Muscle of back (tissue), 13 donors: Measurements from ENCODE around the gene ITPKA. TPM values are rescaled to one million over a fixed set of nuclear protein-coding genes. Genes with fewer than 3 reads are reported as not detected.
A peak's percentile ranks its signal among the peaks of the same experiment; 100 is the strongest.
"Not testable (repeated sequence)": the region's sequence is repeated elsewhere in the genome, so short reads cannot be mapped to it uniquely, and the experiment has no call there.

Experiments
- DNase-seq, 3 donors: peaks; one replicate each; pipeline versions ENCODE4 v3.0.0 to v3.0.0-alpha.2; 2013
- long read RNA-seq, 9 donors: transcript quantifications; one replicate each; lab custom pipeline, GENCODE V29; 2026
- polyA plus RNA-seq, 10 donors: library from polyadenylated mRNA; unstranded; fragments of 120-200 nt; gene quantifications; one replicate each; pipeline ENCODE4 v1.2.1, GENCODE V29; 2013; ENCODE audit not compliant: insufficient read length in 10 of 10

Gene ITPKA
- under 1 TPM in 7 of 10 donors, not detected in 3; 0.32 to 0.94 (median 0.53) TPM for polyA plus RNA-seq
- long read RNA-seq, donor 1: 0 reads
- long read RNA-seq, donor 2: 0 reads
- long read RNA-seq, donor 3: 0 reads
- long read RNA-seq, donor 4: 0 reads
- long read RNA-seq, donor 5: 0 reads
- long read RNA-seq, donor 6: 0 reads
- long read RNA-seq, donor 7: 0 reads
- long read RNA-seq, donor 8: 0 reads
- long read RNA-seq, donor 9: 0 reads

DNA sequence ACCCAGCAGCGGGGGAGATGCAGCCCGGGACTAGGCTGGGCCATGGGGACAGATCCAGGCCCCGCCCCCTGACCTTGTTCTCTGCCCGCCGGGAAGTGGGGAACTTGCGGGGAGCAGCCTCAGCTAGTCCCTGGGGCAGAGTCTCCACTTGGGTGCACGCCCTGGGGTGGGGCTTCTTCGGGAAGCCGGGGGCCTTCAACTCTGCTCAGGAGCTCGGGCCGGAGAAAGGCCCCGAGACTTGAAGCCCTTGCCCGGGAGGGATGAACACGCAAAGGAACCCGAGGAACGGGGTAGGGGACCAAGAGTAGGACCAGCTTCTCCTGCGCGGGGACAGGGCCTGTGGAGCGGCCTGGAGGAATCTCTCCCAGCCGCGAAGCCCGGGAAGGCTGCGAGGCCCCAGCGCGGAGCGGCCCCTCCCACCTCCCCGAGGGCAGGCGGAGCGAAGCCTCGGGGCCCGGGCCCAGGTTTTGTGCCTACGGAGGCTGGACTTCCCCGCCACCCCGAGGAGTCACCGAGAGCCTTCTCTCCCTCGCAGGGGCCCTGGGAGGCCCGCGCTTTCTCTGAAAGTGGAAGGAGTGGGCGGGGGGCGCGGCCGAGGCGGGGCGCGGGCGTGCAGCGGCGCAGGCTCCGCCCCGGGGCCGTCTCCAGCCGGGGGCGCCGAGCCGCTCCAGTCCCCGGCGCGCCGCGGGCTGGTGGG, at the start of gene ITPKA:
Gene ITPKA, plus strand, starts transcription at position 670 of the 697 bp plus-strand sequence. CDS start 54 bp downstream, outside the sequence.
- peak; percentile 54 to 90 (median 68) for DNase-seq

DNA sequence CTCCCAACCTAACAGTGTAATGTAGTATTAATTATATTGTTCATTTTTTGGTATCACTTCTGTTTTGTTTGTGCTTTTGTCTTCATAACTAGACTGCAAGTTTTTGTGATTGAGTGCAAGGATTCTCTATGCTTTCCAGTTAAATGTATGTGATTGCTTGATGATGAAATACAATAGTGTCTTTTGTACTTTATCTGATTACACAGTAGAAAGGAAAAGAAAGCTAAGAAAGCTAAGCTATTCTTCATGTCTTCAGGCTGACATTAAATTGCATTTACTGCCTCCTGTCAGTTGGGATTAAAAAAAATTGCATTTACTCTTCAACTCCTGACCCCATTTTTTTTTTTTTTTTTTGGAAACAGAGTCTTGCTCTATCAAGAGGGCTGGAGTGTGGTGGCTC, 48.3 kb upstream of the ITPKA start:
- no peak for DNase-seq

DNA sequence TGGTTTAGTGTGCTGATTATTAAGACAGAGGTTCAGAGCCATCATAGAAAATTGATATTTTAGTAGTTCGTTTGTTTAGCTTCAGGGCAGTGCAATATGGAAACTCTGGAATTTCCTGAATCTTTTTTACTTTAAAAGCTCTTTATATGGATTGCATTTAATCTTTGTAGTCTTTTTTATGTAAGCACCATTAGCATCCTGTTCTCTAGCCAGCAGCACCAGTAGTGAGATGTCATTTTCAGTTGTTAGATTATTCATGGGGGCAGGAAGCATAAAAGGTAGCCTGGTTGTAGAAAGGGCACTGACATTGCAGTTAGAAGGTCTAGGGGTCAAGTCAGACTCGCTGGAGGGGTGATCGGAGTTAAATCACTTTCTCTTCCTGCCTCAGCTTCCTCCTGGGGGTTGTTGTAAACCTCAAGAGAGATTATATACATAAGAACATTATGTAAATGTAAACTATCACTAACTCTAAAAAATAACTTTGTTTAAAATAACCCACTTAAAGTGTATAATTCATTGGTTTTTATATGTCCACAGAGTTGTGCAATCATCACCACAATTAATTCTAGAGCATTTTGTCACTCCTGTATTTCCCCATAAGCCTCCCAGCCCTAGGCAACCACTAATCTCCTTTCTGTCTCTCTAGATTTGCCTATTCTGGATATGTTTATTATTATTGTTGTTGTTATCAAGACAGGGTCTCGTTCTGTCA, 31.4 kb upstream of the ITPKA start:
- no peak for DNase-seq

DNA sequence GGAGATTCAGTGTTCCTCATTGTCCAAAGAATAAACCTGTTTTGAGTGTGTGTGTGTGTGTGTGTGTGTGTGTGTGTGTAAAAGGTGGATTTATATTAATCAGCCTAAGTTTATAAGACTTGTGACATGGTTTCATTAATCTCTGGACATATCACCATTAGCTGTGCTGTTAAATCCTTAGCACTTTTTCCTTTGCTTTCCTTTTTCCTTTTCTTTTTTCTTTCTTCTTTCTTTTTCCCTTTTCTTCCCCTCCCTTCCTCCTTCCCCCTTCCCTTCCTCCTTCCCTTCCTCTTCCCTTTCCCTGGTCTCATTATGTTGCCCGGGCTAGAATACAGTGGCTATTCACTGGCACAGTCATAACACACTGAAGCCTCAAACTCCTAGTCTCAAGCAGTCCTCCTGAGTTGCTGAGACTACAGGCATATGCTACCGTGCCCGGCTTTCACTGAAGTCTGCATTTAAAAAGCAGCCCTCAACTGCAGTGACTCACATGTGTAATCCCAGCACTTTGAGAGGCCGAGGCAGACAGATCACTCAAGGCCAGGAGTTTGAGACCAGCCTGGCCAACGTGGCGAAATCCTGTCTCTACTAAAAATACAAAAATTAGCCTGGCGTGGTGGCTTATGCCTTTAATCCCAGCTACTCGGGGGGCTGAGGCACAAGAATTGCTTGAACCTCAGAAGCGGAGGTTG, 28.6 kb upstream of the ITPKA start:
- no peak for DNase-seq

DNA sequence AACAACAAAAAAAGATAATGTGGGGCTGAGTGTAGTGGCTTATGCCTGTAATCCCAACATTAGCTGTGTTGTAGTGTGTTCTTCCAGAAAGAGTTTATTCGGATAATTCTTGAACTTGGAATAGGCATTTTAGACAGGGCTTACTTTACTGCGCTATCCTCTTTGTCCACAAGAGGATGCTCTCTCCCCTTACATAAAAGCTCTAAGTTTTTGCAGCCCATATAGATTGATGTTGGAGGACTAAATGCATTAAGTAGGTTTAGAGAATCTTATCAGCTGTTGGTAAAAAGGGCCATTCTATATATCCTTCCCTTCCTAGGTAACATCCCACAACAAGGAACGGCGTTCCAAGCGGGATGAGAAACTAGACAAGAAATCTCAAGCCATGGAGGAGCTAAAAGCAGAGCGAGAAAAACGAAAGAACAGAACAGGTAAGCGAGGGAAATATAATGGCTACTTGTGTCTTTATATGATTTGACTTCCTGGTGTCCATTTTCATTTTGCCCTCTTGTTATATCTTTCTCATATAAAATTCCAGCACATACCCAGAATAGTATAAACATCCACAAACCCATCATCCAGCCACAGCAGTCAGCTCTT, 27.8 kb upstream of the ITPKA start:
- peak; percentile 30 to 67 (median 36) for DNase-seq

DNA sequence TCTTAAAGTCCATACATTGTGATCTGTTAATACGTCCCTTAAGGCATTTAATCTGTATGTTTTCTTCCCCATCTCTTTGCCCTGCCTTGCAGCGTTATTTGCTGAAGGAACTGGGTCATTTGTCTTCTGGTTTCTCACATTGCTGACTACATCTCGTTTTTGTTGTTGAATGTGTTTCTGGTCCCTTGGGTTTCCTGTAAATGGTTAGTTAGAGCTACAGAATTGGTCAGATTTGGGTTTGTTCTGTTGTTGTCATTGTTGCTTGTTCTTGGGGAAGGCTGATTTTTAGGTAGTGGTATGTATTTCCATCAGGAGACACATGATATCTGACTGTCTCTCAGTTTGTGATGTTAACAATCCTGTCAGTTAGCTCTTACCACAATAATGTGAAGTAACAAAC, 27.0 kb upstream of the ITPKA start:
- no peak for DNase-seq

DNA sequence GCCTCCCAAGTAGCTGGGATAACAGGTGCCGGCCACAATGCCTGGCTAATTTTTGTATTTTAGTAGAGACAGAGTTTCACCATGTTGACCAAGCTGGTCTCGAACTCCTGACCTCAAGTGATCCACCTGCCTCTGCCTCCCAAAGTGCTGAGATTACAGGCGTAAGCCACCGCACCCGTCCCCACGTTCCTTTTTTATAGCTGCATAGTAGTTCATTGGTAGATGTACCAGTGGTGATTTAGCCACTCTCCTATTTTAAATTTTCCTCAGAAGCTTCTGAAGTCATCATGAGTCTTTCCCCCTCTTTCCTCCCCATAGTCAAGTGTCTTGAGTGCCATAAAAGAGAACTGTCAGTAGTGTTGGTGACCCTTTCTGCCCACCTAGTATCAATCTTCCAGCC, 24.0 kb upstream of the ITPKA start:
- DNase-seq: not testable (repeated sequence)

DNA sequence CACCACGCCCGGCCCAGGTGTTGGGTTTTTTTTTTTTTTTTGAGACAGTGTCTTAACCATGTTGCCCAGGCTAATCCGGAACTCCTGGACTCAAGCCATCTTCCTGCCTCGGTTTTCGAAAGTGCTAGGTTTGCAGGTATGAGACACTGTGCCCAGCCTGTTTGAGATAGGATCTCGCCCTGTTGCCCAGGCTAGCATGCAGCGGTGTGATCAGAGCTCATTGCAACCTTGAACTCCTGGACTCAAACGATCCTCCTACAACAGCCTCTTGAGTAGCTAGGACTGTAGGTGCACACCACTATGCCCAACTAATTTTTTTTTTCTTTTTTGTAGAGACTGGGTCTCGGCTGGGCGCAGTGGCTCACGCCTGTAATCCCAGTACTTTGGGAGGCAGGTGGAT, 20.3 kb upstream of the ITPKA start:
- no peak for DNase-seq

DNA sequence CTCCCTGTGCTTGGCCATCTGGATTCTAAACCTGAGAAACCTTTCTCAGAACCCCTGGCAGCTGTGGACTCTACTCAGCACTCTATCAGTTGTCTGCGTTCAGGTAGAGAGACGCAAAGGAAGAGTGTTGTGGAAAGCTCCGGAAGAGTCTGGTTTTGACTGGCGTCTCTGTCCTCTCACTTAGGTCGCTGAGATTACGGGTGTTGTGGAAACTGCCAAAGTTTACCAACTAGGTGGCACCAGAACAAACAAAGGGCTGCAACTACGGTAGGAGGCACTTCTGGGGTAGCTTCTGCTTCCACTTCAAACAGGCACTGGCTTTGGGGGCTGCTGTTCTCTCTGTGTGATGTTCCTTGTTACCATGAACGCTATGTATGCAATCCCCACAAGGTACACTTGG, 19.2 kb upstream of the ITPKA start:
- DNase-seq: no peak

DNA sequence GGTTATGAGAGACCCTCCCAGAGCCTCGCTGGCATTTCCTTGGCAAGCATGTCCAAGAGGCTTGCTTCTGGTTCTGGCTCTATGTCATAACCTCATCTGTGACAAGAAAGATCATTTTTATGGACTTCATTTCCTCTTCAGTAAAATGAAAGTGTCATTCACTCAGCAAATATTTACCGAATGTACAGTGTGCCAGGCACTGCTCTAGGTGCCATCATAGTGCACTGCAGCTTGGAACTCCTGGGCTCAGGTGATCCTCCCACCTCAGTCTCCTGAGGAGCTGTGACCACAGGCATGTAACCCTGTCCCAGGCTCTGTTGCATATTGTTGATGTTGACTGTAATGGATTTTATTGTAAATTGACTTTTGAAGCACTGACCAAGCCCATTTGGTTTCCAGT, 18.7 kb upstream of the ITPKA start:
- no peak for DNase-seq

DNA sequence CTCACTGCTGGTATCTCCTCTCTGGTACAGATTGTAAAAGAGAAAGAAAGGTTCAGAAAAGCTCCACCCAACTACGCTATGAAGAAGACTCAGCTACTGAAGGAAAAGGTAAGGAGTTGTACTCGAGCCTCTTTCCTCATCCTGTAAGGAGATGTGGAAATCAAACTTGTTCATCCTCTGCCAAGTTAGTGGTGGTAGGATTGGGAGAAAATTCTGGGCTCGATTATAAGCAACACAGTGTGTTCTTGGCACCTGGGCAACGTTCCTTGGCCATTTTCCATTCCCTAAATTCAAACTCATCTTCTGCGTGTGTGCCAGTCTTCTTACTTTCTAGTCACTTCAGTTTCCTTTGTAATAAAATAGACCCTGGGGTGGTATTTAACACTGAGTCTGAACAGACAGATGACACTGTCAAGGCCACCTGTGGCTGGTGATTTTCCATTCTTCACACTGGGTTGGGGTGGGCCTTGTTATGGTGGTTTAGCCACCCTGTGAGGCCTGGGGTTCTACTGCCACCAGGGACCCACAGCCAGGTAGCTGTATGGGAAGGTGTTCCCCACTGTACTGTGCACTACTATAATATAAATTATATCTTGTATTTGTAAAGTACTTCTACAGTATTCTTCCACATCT, 17.1 kb upstream of the ITPKA start:
- DNase-seq: no peak

DNA sequence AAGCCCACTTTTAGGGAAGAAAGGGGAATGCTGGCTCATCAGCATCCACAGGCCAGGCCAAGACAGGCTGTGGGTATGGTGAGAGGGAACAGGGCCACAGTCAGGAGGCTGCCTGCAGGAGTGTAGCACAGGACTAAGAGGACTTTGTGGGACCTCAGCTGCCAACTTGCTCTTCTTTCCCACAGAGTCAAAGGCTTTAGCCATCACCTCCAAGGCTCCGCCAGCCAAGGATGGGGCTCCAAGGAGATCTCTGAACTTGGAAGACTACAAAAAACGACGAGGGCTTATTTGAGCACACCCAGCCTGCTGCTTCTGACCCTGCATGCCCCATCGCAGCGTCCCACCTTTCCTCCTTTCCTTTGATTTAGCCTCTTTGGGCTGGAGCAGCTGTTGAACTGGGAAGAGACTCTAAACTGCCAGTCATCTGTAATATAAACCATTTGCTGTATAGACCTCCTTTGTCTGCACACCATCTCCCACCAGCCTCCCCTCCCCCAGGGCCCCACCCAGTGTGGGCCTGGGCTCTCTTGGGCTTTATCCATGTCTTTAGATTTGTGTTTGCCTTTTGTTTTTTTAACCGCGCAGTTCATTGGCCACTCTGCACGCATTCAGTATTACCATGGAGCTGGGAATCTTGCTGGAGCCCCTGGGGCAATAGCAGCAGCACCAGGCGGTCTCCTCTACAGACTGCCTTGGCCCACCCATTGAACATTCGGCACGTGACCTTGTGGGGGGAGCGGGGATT, 13.1 kb upstream of the ITPKA start:
- DNase-seq: no peak

DNA sequence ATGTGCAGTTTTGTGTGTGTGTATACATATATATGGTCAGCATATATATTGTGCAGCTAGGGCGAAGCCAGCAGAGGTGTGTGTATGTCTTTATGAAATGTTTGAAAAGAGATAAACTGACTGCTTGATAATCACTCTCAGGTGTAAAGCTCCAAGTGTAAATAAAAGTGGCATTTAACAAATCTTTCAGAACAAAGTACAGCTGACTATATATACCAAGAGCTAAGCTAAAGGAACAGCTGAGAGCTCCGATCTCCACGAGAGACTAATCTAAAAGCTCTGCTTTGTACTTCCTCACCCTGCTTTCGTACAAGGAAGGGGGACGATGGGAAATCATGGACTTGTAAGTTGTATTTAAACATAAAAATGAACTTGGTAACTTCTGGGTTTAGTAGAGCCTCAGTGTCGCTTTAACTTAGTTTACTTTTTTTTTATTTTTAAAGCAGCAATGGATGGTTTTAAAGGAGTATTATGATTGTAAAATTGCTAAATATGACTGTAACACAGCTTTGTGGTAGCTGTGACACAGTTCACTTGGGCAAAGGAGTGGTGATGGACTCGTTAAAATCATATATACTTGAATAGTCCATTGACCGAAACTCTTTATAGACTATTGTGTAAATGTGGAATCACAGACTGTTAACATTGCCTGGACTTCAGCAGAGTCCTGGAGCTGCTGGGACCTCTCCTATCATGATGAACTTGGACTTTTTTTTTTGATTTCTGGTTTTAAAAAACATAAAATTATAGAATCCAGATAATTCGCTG, 11.4 kb upstream of the ITPKA start:
- no peak for DNase-seq

DNA sequence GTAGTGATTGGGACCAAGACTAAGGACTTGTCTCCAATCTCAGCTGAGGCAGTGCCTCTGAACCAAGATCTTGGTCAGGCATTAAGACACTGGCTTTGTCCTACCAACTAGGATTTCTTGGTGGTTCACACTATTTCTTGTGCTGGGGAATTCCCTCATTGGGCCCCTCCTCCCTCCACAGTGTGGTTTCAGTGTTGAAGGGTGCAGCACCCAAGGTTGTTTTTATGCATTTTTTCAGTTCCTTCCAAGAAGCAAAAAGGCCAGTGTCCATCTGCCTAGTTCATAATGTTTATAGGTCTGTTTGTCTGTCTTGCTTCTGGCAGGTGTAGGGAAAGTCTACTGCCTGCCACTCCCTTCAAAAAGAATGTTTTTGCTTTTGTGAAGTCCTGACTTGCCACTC, 10.6 kb upstream of the ITPKA start:
- DNase-seq: no peak

DNA sequence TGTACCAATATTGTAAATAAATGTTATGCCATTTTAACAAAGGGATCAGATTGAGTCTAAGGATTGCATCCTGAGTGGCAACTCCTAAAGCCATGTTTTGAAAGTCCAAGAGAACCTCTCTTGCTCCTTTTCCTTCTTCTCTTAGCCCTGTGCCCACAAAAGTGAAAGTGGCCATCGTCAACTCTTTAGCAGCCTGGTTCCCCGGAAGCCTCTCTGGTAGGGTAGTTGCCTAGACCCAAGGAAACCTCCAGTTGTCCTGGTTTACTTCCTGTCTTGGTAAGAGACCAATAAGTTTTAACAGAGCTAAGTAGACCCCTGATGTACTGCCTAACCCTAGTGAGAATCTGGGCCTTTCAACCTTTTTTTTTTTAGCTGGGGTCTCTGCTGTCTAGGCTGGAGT, 10.2 kb upstream of the ITPKA start:
- no peak for DNase-seq

DNA sequence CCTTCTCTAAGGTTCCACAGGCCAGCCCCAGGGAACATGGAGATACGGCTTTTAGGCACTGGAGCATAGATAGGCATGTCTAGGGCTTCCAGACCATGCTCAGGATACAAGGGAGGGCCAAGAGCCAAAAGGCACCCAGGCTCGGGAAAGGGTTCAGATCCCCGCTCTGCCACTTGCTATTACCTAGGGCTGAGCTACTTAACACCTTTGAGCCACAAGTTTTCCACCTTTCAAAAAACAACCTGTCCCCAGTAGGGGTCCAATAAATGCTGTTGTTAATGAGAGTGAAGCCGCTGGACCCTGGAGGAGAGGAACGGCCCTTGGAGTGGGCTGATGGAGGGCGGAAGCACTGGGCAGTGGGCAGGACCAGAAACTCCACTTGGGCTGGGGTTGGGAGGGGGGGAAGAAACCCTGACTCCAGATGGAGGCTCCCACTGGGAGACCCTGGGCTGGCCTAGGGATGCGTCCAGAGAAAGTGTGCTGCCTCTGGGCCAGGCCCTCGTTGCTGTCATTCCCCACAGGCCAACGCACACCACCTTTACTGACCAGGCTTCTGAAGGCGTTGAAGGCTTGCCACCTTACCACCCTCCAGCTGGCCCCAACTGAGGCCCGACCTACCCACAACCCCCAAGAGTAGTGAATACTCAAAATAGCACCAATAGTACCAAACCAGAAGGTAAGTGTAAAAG, 8.6 kb upstream of the ITPKA start:
- no peak for DNase-seq

DNA sequence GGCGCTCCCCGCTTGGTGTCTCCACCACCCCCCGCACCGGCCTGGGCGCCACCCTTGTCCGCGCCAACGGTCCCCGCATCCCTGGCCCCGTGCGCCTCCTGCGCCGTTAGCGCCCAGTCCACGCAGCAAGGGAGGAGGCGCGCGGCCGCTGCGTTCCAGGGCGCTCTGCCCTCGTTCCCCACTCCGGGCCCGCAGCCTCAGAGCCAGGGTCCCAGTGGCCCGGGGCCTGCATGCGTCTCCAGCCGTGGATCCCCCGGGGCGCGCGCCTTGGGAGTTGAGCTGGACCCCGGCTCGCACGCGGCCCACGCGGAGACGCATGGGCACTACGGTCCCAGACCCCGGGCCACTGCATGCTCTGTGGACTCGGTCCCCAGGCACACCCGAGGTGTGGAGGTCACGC, 7.4 kb upstream of the ITPKA start:
- no peak for DNase-seq

DNA sequence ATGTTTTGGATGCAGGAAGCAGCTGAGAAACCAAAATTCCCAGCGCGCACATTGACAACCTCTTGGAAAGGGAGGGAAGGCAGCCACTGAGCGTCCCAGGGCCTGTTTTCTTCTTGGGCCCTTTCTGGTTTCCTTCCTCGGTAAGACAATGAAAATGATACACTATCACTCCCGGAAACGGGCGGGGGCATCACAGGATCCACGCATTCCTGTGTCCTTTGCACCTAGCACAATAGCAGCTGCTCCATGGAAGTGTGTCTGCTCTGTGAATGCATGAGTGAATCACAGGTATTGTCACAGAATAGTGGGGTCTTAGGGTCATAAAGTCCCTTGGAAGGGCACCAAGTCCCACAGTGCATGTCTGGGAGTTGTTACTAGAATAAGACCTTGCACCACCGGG, 6.3 kb upstream of the ITPKA start:
- no peak for DNase-seq

DNA sequence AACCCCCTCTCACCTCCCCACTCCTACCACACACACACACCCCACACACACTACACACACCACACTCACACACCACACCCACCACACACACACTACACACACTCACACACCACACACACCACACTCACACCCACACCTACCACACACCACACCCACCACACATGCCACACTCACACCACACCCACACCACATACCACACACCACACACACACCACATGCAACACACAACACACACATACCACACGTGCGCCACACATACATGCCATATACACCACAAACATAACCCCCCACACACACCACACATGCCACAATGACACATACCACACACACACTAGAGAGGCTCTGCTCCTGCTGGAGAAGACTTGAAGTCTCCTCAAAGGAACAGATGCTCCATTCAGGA, 5.9 kb upstream of the ITPKA start:
- no peak for DNase-seq
